HG03097 (cell line): Measurements from ENCODE around the gene SLC37A2.

Experiments used
- ATAC-seq: cut with Tn5 transposase; IDR thresholded peaks from one replicate; pipeline ENCODE4 v1.9.1; 2021; ENCODE audit not compliant: unreplicated experiment, low FRiP score

The SLC37A2 gene

DNA sequence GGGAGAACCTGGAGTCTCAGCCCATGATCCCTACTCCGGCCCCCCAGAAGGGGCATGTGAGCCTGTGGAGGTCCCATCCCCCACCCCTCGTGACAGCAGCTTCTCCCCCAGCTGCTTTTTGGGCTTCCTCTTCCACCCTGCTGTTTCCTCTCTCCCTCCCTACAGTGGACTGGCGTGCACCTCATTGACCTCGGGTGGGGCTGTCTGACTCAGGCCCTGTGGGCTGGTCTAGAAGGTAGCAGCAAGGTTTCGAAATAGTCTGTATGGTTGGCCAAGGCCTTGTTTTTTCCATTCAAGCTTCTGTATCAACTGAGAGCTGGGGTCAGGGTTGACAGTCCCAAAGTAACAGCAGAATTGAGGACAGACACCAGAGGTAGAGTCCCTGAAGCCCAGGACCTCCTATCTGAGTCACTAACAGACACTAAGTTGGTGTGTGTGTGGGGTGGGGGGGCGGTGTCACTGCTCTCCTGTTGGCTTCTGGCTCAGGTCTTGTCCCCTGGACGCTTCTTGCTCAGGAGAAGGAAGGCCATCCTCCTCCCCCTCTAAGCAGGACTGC lies 7.7 kb downstream of the SLC37A2 start:
- peak; percentile 70 for ATAC-seq

DNA sequence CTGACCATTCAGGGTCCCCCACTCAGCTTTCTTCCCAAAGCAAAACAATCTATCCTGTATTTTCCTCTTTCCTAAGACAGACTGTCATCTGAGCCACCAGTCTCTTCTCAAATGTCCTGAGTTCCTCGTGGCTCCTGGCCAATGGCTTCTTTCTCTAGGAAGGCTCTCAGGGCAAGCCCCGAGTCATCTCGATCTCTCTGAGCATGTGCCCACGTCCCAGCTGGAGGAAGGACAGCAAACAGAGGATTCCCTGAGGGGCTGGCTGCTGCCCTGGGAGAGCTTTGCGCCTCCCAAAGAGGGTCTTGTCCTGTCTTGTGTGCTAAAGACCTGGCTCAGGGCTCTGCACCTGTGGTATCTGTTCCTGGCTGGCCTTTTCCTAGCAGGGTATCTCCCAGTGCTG lies 8.3 kb downstream of the SLC37A2 start:
- no peak for ATAC-seq

DNA sequence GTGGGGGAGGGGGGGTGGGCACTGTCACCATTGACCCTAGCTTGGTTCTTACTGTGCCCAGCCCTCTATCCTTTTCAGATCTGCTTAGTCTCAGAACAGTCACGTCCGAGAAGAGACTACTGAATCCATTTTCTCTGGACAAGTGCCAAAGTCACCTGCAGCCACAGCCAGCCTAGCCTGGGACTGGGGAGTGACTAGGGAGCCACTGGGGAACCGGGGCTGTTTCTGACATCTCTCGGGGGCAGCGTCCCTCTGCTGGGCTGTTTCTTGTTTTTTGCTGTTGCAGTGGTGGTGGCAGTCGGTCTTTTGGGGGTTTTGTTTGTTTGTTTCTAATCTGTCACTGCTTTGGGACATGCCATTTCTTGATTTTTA lies 8.7 kb downstream of the SLC37A2 start:
- no peak for ATAC-seq

DNA sequence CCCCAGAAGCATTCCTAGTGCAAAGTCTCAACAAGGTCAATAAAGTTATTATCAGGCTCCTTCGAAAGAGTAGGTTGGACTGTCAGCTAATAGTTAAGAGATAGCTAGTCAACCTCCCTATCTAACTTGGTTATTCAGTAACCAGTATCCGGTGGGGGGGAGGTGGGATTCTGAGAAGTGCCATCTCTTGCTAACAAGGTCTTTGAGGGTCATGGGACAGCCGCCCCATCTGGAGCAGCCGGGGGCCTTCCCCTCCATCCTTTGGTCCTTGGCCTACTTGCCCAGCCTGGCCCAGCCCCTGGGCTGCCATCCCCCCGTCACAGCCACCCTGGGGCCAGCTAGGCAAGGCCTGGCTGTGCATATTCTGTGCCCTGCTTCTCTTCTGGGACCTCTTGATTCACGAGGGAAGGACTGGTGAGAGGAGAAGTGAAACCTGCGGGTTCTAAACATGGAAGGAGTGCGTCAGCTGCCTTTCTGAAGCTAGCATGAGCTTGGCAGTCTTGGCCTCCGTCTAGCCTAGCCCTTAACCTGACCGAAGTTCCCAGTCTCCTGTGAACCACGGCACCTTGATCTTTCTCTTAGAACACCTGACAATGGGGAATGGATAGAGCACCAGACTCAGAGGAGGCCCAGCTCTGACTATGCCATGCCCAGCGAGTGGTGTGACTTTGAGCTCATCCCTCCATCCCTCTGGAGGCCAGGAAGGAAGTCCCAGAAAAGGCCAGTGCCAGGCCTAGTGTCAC lies 9.3 kb downstream of the SLC37A2 start:
- ATAC-seq: peak; percentile 77

DNA sequence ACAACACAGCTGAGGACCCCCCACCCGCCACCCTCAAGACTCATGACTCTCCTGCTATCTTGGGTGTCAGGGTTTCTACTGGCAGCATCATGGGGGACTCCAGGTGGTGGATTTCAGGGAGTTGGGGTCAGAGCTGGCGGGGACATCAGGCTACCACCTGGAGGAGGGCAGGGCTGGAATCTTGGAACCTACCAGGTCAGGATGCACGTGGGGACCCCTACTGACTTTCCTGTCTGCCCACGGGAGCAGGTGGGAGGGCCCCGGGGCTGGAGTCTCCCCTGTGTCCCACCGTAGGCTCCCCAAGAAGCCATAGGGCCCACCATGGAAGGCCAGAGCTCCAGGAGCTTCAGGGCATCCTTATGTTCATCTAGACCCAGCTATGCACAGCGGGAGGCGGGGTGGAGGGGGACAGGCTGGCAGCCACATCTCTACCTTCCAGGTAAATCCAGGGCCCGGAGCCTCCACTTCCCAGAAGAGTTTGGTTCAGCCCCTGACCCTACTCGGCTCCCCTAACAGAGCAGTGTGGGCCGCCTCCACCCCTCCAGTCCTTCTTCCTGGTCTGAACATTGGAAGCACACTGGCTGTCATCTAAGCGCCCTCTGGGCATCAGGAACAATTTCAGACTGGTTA lies 10.0 kb downstream of the SLC37A2 start:
- no peak for ATAC-seq

DNA sequence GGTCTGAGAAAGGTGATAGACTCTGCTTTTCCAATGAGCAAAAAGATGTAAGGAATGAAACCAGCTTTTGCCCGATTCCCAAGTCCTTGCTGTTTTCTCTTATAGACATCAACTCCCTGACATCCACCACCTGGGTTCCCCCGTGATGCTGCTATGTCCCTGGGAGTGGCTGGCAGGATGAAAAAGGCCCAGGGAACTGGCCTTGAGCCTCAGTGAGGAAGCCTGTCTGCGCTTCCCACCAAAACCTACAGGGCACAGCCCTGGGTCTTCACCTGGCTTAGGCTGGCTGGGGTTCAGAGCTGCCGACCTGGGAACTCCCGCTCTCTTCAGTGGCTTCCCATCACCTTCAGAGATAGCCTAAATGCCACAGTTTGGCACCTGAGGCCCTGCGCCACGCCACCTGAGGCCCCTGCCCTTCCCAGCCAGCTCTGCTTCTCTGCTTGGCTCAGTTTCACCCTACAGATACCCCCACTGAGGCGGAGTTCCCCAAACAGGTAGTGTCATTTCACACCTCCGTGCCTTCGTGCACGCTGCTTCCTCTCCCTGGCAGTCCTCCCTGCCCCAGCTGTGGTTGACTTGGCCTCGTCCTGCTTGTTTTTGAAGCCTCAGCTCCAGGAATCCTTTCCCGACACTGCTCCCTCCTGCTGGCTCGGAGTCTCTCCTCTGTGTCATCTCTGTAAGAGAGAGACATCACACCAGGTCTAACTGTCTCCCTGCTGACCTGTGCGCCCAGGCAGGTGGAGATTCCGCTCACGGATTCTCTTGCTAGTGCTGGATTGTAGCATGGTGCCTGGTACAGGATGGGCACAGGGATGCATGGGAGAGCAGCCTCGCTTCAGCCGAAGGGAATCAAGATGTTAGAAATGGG lies 10.7 kb downstream of the SLC37A2 start:
- ATAC-seq: no peak

DNA sequence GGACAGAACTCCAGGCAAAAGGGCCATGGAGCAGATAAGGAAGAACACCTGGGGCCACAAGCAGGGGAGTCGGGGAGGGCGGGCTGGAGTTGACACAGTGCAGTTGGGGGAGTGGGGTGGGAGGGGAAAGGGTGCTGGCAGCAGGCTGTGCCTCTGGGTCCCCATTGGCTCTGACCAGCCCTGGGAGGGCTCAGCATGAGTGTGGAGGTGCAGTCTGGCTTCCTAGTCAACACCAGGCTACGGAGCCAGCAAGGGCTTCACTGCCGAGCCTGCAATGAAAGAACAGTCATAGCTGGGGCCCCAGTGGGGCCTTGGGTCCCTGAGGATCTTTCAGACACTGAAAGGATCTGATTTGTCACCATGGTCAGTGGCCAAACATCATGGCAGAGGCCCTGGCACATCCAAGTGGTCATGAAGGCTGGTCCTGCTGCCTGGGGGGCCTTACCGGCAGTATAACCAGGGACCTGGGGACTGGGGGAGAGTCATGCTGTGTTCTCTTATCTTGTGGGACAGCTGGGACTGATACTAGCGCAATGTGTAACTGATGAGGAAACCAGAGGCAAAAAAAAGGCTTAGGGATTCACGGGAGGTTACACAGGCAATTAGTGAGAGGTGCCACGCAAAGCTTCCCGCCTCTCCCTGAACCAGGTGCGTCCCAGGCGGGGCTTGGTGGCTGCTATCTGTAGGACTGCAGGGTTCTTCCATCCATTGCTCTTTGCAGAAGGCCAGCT lies 11.6 kb downstream of the SLC37A2 start:
- ATAC-seq: no peak

DNA sequence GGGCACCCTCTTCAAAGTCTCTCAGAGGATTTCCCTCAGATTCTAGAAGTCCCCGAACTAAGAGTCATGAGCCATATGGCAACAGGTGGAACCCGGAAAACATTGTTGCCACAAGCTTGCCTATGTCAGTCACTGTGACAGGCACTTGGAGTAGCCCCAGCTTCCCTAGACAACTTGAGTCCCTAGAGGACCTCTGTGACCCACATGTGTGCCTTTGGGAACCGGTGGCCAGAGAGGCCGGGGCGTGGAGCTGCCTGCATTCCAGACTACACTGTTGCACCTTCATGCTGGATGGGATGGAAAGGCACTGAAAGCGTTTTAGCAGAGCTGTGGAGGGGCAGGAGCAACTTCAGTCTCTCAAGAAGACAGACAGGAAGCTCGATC lies 12.1 kb downstream of the SLC37A2 start:
- ATAC-seq: no peak

DNA sequence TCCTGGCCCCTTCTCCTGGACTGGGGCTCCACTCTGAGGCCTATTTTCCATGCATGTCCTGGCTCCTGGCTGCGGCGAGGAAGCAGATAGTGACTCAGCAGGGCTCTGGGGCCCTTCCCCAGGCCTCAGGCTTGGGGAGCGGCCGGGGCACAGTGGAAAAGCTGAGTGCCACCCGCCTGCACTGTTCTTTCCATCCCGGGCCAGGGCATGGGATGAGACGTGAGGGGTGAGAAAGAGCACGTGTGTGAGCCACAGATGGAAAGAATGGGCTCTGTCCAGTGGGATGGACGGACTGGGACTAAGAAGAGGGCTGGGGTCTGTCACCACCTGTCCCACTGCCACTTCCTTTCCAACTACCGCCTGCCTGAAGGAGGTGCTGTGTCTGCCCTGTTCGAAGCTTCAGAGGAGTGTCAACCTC lies 12.8 kb downstream of the SLC37A2 start:
- no peak for ATAC-seq

DNA sequence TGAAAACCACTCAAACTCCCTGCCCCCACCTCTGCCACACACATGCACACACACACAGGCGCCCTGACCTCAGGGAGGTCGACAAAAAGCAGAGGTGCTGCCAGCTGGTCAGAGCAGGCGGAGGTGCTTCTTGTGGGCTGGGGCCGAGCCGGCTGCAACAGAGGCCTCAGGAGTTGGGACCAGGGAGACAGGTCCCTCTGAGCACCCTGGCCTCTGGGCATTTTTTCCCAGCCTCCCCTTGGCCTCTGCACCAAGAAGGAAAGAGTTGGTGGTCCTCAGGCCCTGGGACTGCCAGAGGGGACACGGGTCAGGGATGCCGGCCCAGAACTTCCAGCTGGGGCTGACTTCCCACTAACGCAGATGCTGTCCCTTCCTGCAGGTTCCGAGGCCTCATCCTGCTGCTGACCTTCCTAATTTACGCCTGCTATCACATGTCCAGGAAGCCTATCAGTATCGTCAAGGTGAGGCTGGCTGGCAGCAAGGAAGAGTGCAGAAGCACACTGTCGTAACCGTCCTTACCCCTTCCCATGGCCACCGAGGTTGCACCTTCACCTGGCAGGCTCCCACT lies 13.4 kb downstream of the SLC37A2 start:
- ATAC-seq: no peak

DNA sequence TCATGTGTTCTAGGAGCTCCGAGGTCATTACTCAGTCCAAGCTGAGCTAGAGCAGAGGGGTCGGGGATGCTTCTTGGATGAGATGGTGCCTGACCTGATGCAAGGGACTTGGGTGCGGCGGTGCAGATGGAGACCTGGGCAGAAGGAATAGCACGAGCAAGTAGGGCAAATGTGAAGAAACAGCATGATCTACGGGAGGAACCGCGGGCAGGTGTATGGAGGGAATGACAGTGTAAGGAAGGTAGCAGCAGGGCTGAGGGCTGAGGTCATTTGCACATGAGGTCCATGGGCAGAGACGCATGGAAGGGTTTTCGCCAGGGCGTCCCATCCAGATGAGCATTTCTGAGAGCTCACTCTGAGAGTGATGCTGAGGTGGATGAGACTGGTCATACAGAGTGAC lies 14.9 kb downstream of the SLC37A2 start:
- no peak for ATAC-seq

DNA sequence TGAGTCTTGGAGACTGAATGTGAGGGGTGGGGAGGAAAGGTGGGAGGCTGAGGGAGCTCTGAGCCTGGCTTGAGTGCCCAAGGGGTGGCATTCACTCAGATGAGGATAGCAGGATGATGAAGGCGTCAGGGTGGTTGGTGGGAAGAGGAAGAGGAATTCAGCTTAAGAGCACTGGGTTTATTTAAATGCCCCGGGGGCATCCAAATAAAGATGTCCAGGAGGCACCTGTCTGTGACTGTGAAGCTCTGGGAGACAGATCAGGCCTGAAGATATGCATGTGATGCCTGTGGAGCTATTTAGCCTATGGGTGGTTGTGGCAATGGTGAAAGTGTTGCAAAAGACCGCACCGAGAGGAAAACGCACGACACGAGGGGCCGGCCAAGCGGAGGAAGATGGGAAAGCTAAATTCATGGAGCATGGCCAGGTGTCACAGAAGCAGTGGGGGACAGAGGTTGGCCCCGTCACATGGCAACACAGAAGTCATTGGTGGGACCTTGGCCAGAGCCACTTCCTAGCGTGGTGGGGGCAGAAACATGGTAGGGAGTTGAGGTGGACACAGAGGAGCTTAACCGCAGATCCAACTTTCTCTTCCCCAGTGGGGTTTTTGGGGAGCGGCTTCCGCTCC lies 15.5 kb downstream of the SLC37A2 start:
- ATAC-seq: no peak

DNA sequence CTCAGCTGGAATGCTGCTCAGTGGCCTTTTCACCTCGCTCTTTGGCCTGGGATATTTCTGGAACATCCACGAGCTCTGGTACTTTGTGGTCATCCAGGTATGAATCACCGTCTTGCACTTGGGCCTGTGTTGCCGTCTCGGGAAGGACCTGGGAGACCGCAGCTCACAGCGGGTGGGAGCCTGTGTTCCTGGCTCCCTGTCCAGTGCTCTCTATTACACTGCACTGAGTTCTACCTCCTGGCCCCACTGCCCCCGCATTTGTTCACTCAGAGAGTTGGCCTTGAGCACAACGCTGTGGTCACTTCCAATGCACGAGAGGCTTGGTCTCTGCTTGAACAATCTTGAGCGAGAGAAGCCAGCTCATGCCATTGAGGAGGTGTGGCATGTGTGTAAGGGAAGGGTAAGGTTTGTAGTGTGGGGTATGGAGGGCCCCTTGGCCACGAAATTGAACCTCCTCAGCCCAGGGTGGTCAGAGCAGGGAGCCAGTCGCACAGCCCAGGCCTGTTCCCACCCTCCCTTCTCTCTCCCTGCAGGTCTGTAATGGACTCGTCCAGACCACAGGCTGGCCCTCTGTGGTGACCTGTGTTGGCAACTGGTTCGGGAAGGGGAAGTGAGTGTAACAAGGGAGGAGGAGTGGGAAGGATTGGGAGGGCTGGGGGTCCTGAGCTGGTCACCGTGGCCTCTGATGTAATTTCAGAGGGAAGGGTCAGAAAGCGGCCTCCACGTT lies 16.2 kb downstream of the SLC37A2 start:
- ATAC-seq: no peak

DNA sequence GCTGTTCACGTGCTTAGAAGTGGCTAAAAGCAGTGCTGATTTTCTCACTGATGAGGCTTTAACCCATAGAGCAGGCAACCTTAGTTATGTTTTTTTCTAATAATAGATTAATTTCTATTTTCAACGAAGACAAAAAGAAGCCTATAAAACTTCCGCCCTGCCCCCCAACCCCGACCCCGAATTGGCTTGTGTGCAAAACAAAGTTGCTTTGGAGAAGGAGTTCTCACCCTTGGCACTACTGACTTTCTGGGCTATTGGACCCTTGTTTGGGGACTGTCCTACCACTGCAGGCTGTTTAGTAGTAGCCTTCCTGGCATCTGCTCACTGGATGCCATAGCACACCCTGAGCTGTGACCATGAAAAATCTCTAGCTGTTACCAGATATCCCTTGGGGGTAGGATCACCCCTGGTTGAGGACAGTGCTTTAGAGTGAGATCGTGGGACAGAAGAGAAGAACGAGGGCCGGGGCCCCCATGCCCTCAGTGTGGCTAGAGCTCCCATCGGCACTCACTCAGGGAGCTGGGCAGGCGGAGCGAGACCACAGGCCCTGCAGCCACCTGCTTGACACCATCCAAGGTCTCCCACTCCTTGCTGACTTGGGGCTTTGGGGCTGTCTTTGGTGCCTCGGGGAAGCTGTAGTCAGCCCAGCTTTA lies 16.9 kb downstream of the SLC37A2 start:
- ATAC-seq: no peak

DNA sequence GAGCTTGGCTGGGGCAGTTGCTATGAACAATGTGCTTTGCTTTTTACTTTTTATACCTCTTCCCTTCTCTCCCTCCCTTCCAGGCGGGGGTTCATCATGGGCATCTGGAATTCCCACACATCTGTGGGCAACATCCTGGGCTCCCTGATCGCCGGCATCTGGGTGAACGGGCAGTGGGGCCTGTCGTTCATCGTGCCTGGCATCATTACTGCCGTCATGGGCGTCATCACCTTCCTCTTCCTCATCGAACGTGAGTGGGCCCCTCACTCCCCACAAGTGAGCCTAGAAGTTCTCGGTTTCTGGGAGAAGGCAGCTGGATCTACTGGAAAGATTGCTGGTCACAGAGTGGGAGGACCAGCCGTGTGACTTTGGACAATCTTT lies 17.4 kb downstream of the SLC37A2 start:
- no peak for ATAC-seq

DNA sequence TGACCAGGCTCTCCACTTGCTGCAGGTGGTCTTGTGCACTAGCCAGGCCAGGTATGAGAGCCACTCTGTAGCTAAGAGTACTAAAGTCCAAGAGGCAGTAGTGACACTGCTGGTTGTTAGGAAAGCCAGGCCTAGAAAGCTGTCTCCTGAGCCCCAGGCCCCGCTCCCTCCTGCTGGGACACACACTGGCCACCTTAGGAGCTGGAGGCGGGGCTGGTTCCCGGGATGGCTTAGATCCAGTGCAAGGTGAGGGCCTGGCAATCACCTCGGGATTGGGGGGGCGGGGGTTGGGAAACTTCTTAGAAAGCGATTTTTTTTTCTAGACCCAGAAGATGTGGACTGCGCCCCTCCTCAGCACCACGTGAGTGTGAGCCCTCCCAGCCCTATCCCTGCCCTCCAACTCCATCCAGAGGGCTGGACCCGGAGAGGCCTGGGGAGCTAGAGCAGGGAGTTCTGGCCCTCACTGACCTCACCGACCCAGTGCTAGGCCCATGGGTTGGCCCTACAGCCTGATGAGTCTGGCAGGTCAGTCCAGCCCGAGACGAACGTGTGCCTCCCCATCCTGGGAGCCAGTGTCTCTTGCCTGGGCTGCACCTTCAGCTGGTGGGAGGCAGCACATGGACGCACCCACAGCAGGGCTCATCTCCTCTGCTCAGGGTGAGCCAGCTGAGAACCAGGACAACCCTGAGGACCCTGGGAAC lies 18.1 kb downstream of the SLC37A2 start:
- ATAC-seq: no peak

DNA sequence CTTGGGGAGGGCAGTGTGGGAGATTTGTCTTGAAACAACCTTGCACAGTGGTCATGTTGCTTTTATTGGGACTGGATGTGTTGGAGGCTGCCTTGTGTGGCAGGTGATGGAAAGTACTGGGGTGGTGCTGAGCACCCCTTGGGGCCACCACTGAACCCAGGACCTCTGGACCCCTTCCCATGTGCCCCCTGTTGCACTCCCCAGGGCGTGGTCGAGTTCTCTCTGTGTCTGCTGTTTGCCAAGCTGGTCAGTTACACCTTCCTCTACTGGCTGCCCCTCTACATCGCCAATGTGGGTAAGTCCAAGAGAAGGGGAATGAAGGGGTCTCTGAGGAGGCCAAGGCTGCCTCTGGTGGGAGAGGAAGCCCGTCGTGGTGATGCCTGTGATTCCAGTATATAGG lies 18.9 kb downstream of the SLC37A2 start:
- no peak for ATAC-seq

DNA sequence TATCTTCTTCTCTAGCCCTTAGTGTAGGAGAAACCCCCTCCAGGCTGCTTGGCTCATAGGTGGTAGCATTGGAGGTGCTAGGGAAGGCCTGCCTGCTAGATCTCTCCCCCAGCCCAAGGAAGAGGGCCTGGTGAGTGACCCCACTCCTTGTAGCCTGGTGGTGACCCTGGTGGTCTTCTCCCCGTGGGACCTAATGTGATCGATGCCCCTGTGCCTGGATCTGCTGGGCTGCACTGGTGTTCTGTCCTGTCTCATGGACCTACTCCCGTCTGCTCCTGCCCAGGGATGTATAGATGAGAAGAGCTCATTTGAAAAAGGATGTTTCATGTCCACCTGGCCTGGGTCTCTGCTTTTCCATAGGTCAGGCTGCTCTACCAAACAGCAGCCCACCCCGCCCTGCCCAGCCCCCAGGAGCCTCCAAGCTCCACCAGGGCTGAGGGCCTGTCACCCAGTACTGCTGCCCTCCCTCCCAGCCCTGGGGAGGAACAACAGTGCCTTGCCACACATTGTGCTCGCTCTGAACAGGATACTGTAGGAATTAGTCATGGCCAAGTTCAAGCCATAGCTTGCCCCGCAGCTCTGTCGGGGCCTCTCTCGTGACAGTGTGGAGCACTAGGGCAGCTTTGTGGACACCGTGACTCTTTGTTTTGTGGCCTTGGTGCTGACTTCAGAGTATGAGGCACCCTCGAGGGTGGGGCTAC lies 19.7 kb downstream of the SLC37A2 start:
- no peak for ATAC-seq
